ENCODE results near the gene RESF1.
A peak's percentile ranks its signal among the peaks of the same experiment; 100 is the strongest.

- TF ChIP-seq CTCF (IDR thresholded peaks at IDR 0.05; ENCODE audit: low read length) = peak; percentile 22
- TF ChIP-seq EZH2 (IDR thresholded peaks at IDR 0.05; ENCODE audit: borderline replicate concordance, low read length) = no peak
Measured at GRCh38 chr12:31959701-31960391, 631 bp downstream of the RESF1 start.
